Activated naive CD8-positive, alpha-beta T cell treated with anti-CD3 and anti-CD28 coated beads for 36 hours (primary cell): Measurements from ENCODE around the gene TSPAN3. TPM values are rescaled to one million over a fixed set of nuclear protein-coding genes. Genes with fewer than 3 reads are reported as not detected.

Source experiments
- DNase-seq: peaks from one replicate; pipeline ENCODE4 v3.0.0; 2021
- H3K27ac Mint-ChIP-seq: one replicate; pipeline ENCODE4 v1.8.0; 2022; ENCODE audit warnings: mild to moderate bottlenecking, moderate library complexity, mixed read lengths
- H3K27me3 Mint-ChIP-seq: one replicate; pipeline ENCODE4 v1.8.0; 2022; ENCODE audit warnings: mild to moderate bottlenecking, mixed read lengths
- H3K36me3 Mint-ChIP-seq: one replicate; pipeline ENCODE4 v1.8.0; 2021; ENCODE audit warnings: mild to moderate bottlenecking, mixed read lengths
- H3K4me1 Mint-ChIP-seq: one replicate; pipeline ENCODE4 v1.8.0; 2021; ENCODE audit warnings: mixed read lengths
- H3K4me3 Mint-ChIP-seq: one replicate; pipeline ENCODE4 v1.8.0; 2022; ENCODE audit warnings: mild to moderate bottlenecking, moderate library complexity, mixed read lengths
- H3K9me3 Mint-ChIP-seq: one replicate; pipeline ENCODE4 v1.8.0; 2022; ENCODE audit warnings: mixed read lengths
- total RNA-seq, 2 experiments: library from RNA; stranded (reverse); gene quantifications; one replicate each; pipeline ENCODE4 v1.2.3, GENCODE V29; 2021

Gene TSPAN3
- total RNA-seq, 2 experiments from 2014 or later = 40.6 to 43.1 TPM

DNA sequence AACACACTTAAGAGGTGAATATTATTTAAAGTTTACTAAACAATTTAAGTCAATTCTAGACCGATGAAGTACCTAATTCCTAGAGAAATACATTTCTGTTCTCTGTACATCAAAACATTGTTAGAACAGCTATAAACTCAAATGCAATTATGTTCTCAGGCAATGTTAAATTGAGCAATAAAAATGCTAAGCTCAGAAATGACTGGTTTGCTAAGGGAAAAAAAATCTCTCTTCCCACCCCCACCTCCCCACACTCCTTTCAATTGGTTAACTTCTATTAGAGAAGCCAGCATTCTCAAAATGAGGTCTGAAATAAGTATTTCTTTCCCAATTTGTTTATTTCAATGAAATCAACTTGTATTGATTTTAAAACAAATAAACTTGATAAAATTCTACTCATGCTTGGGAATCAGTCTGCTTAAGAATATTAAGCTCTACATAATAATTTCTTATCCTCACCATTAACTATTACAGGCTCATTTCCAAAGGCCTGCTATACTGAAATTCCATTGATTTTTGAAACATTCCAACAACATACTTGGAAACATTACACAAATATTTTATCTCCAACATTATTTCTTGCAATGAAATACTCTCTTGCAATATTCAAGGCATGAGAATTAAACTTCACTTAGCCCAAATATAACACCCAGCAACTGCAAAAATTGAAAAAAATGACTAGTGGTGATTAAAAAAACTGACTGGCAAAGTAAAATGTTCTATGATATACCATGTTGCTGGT lies 22.6 kb downstream of the TSPAN3 start:
- Mint-ChIP-seq H3K27ac (no peak overlapping the region), H3K9me3 (no peaks in the 10 kb centered on the region), H3K36me3 (peaks cover 22% of the 10 kb centered on the region), H3K27me3 (no peaks in the 10 kb centered on the region), H3K4me3 (no peak overlapping the region), H3K4me1 (peaks cover 5% of the 10 kb centered on the region)
- DNase-seq = no peak

GRCh38 chr15:77046704-77047412 lies 24.1 kb downstream of the TSPAN3 start:
- Mint-ChIP-seq H3K9me3 (no peaks in the 10 kb centered on the region), H3K36me3 (peaks cover 28% of the 10 kb centered on the region), H3K4me1 (peaks cover 3% of the 10 kb centered on the region), H3K27ac (no peak overlapping the region), H3K27me3 (no peaks in the 10 kb centered on the region), H3K4me3 (no peak overlapping the region)
- DNase-seq = no peak

GRCh38 chr15:77045985-77046384 lies 24.9 kb downstream of the TSPAN3 start:
- H3K9me3 Mint-ChIP-seq = no peaks in the 10 kb centered on the region
- H3K27me3 Mint-ChIP-seq = no peaks in the 10 kb centered on the region
- DNase-seq = no peak
- H3K4me3 Mint-ChIP-seq = no peak overlapping the region
- peaks cover 31% of the 10 kb centered on the region for H3K36me3 Mint-ChIP-seq
- H3K4me1 Mint-ChIP-seq = peaks cover 4% of the 10 kb centered on the region
- H3K27ac Mint-ChIP-seq = no peak overlapping the region

GRCh38 chr15:77044228-77045042 lies 26.5 kb downstream of the TSPAN3 start:
- H3K9me3 Mint-ChIP-seq = peaks cover 1% of the 10 kb centered on the region
- no peak overlapping the region for H3K27ac Mint-ChIP-seq
- no peak for DNase-seq
- no peak overlapping the region for H3K4me3 Mint-ChIP-seq
- H3K27me3 Mint-ChIP-seq = no peaks in the 10 kb centered on the region
- H3K36me3 Mint-ChIP-seq = peaks cover 37% of the 10 kb centered on the region
- peaks cover 8% of the 10 kb centered on the region for H3K4me1 Mint-ChIP-seq

- Mint-ChIP-seq H3K4me1 (peaks cover 8% of the 10 kb centered on the region), H3K27me3 (no peaks in the 10 kb centered on the region), H3K36me3 (peaks cover 34% of the 10 kb centered on the region), H3K9me3 (peaks cover 1% of the 10 kb centered on the region), H3K4me3 (no peak overlapping the region), H3K27ac (no peak overlapping the region)
- no peak for DNase-seq
These were observed 27.7 kb downstream of the TSPAN3 start for GRCh38 chr15:77042955-77043920.

- no peak for DNase-seq
- H3K27me3 Mint-ChIP-seq = no peaks in the 10 kb centered on the region
- peaks cover 8% of the 10 kb centered on the region for H3K4me1 Mint-ChIP-seq
- peaks cover 41% of the 10 kb centered on the region for H3K36me3 Mint-ChIP-seq
- peaks cover 3% of the 10 kb centered on the region for H3K9me3 Mint-ChIP-seq
- no peak overlapping the region for H3K27ac Mint-ChIP-seq
- H3K4me3 Mint-ChIP-seq = no peak overlapping the region
These were observed 28.5 kb downstream of the TSPAN3 start for GRCh38 chr15:77042245-77042919.

DNA sequence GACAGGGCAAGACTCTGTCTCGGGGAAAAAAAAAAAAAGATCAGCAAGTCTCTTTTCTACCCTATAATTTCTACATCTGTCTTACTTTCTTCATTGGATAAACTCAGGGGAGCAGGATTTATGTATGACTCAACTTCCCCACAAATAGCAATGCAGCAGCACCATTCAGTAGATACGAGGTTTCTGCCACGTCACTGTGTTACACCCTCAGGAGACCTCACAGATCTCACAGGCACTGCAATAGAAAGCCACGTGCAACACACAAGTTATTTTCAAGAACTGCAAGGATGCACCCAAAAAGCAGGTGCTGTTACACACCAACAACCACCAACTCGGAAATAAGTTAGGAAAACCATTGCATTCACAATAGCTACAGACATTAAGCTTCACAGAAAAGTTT lies 30.2 kb downstream of the TSPAN3 start:
- no peaks in the 10 kb centered on the region for H3K27me3 Mint-ChIP-seq
- no peak for DNase-seq

GRCh38 chr15:77039848-77040247 lies 31.1 kb downstream of the TSPAN3 start:
- H3K4me3 Mint-ChIP-seq = no peak overlapping the region
- H3K27me3 Mint-ChIP-seq = no peaks in the 10 kb centered on the region
- peaks cover 8% of the 10 kb centered on the region for H3K4me1 Mint-ChIP-seq
- peaks cover 6% of the 10 kb centered on the region for H3K9me3 Mint-ChIP-seq
- no peak overlapping the region for H3K27ac Mint-ChIP-seq
- no peak for DNase-seq
- H3K36me3 Mint-ChIP-seq = peaks cover 47% of the 10 kb centered on the region

More for the DNA sequence above, 30.2 kb downstream of the TSPAN3 start:
- Mint-ChIP-seq H3K27ac (peak overlapping the region; percentile 72), H3K4me3 (no peak overlapping the region), H3K36me3 (peaks cover 53% of the 10 kb centered on the region), H3K9me3 (peaks cover 6% of the 10 kb centered on the region), H3K4me1 (peaks cover 8% of the 10 kb centered on the region)

DNA sequence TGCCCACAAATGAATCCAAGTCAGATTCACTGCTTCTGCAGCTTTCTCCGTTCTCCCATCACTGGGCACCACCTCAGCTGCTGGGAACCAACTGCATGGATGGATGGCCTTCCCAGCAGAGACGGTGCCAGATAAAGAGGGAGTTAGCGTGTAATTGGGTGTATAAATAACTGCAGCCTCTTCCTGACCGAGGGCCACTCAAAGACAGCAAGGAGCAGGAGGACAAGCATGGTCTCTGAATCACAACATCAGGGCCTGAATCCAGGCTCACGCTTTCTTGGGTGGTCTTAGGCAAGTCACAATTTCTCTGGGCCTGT lies 31.7 kb downstream of the TSPAN3 start:
- no peak for DNase-seq
- H3K9me3 Mint-ChIP-seq = peaks cover 6% of the 10 kb centered on the region
- no peak overlapping the region for H3K4me3 Mint-ChIP-seq
- no peaks in the 10 kb centered on the region for H3K27me3 Mint-ChIP-seq
- H3K27ac Mint-ChIP-seq = no peak overlapping the region
- peaks cover 49% of the 10 kb centered on the region for H3K36me3 Mint-ChIP-seq
- H3K4me1 Mint-ChIP-seq = peaks cover 12% of the 10 kb centered on the region

DNA sequence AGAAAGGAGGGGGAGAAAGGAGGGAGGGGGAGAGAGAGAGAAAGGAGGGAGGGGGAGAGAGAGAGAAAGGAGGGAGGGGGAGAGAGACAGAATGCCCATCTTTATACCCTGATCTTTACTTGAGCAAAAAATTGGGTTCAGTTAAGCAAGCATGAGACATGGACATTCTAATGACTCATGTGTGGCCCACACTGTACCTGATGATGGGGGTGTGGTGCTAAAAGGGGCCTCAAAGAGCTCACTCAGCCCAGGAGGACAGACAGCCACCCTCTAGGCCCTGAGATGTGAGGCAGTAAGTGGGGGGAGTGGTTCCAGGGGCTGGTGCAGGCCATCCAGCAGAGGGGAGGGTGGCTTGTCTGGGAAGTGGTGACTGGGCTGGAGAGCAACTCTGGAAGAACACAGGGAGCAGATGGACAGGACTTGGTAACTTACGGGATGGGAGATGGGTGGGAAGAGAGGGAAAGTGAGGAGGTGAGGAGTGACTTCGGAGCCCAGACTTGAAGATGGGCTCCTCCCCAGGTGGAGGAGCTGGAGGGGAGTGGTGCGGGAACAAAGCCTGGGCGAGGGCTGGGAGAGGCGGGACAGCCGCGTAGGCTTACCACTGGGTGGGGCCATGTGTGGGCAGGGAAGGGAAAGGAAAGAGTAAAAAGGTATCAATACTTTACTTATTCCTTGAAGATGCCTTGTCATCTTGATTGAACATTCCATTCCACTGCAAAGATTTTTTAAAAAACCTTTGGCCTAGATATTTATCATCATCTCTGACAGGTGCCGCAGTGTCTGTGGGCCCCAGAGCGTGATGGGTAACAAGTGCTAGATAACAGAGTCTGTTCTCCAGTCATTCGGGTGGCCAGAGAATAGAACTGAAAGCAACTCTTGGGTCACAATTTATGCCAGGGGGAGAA lies 32.3 kb downstream of the TSPAN3 start:
- H3K4me1 Mint-ChIP-seq = peaks cover 12% of the 10 kb centered on the region
- peaks cover 6% of the 10 kb centered on the region for H3K9me3 Mint-ChIP-seq
- no peak overlapping the region for H3K4me3 Mint-ChIP-seq
- no peak for DNase-seq
- H3K27me3 Mint-ChIP-seq = no peaks in the 10 kb centered on the region
- H3K27ac Mint-ChIP-seq = no peak overlapping the region
- peaks cover 49% of the 10 kb centered on the region for H3K36me3 Mint-ChIP-seq

- Mint-ChIP-seq H3K9me3 (peaks cover 6% of the 10 kb centered on the region), H3K36me3 (peaks cover 41% of the 10 kb centered on the region), H3K4me1 (peaks cover 12% of the 10 kb centered on the region), H3K27ac (peak overlapping the region; percentile 51), H3K27me3 (no peaks in the 10 kb centered on the region), H3K4me3 (peak overlapping the region; percentile 29)
- no peak for DNase-seq
These were observed 33.3 kb downstream of the TSPAN3 start for GRCh38 chr15:77037388-77038209.

DNA sequence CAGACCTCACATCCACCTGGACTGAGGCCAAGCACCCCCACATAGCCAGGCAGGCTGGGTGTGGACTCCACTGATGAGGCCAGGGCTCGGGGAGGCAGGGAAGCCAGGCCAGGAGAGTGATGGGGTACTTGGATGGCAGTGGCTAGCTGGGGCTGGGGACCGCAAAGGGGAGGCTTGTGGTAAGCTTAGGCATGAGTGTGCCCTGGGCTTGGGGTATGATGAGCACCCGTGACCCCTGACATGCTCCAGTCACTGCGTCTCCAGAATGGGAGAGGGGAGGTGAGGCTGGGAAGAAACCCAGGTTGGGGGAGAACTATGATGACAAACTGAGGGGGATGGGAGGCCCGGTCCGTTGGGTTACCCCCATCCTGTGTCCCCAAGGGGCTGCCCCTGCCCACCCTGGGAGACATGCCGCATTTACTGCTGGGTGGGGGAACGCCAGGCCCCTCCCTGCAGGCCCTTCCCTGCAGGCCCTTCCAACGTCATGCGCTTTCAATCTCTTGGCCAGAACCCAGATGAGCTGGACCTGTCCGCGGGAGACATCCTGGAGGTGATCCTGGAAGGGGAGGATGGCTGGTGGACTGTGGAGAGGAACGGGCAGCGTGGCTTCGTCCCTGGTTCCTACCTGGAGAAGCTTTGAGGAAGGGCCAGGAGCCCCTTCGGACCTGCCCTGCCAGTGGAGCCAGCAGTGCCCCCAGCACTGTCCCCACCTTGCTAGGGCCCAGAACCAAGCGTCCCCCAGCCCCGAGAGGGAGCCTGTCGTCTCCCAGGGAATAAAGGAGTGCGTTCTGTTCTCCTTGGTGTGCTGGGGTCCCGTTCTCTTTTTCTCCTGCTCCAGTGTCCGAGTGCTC lies 34.1 kb downstream of the TSPAN3 start:
- peaks cover 40% of the 10 kb centered on the region for H3K36me3 Mint-ChIP-seq
- peak overlapping the region; percentile 51 for H3K27ac Mint-ChIP-seq
- H3K4me1 Mint-ChIP-seq = peaks cover 9% of the 10 kb centered on the region
- no peak for DNase-seq
- no peaks in the 10 kb centered on the region for H3K27me3 Mint-ChIP-seq
- H3K9me3 Mint-ChIP-seq = peaks cover 6% of the 10 kb centered on the region
- H3K4me3 Mint-ChIP-seq = no peak overlapping the region
